Measurements from ENCODE around the gene METTL25. TPM values are rescaled to one million over a fixed set of nuclear protein-coding genes. Genes with fewer than 3 reads are reported as not detected.

Gene METTL25
- total RNA-seq, 1 donor from 2014 or later, result 11.9 TPM

GRCh38 chr12:82522762-82523161, 164.4 kb downstream of the METTL25 start:
- Mint-ChIP-seq H3K27ac (no peak overlapping the region), H3K4me1 (peaks cover 7% of the 10 kb centered on the region), H3K36me3 (no peaks in the 10 kb centered on the region), H3K27me3 (ENCODE audit: low read depth) (no peaks in the 10 kb centered on the region), H3K4me3 (no peak overlapping the region), H3K9me3 (peaks cover 7% of the 10 kb centered on the region)
- no peak for DNase-seq (ENCODE audit: low spot score in 2 of 2, unreplicated experiment in 2 of 2)
- TF ChIP-seq CTCF (IDR thresholded peaks at IDR 0.05; ENCODE audit: unreplicated experiment), result no peak

- Mint-ChIP-seq H3K4me3 (no peak overlapping the region), H3K27me3 (ENCODE audit: low read depth) (no peaks in the 10 kb centered on the region)
Observed at GRCh38 chr12:82523996-82524395, 165.7 kb downstream of the METTL25 start.

GRCh38 chr12:82524641-82525040, 166.3 kb downstream of the METTL25 start:
- H3K4me1 Mint-ChIP-seq, result peaks cover 7% of the 10 kb centered on the region
- H3K9me3 Mint-ChIP-seq, result no peaks in the 10 kb centered on the region
- TF ChIP-seq CTCF (IDR thresholded peaks at IDR 0.05; ENCODE audit: unreplicated experiment), result no peak
- no peak overlapping the region for H3K4me3 Mint-ChIP-seq
- H3K27ac Mint-ChIP-seq, result no peak overlapping the region
- no peak for DNase-seq (ENCODE audit: low spot score in 2 of 2, unreplicated experiment in 2 of 2)
- H3K36me3 Mint-ChIP-seq, result no peaks in the 10 kb centered on the region
- no peaks in the 10 kb centered on the region for H3K27me3 Mint-ChIP-seq (ENCODE audit: low read depth)

More at GRCh38 chr12:82523996-82524395, 165.7 kb downstream of the METTL25 start:
- H3K4me1 Mint-ChIP-seq, result peaks cover 7% of the 10 kb centered on the region
- H3K27ac Mint-ChIP-seq, result peak overlapping the region; percentile 21
- TF ChIP-seq CTCF (IDR thresholded peaks at IDR 0.05; ENCODE audit: unreplicated experiment), result no peak
- H3K9me3 Mint-ChIP-seq, result no peaks in the 10 kb centered on the region
- no peak for DNase-seq (ENCODE audit: low spot score in 2 of 2, unreplicated experiment in 2 of 2)
- no peaks in the 10 kb centered on the region for H3K36me3 Mint-ChIP-seq

GRCh38 chr12:82525616-82526015, 167.3 kb downstream of the METTL25 start:
- DNase-seq (ENCODE audit: low spot score in 2 of 2, unreplicated experiment in 2 of 2), result no peak
- Mint-ChIP-seq H3K4me3 (no peak overlapping the region), H3K4me1 (peaks cover 7% of the 10 kb centered on the region), H3K27me3 (ENCODE audit: low read depth) (no peaks in the 10 kb centered on the region), H3K9me3 (no peaks in the 10 kb centered on the region), H3K36me3 (no peaks in the 10 kb centered on the region), H3K27ac (no peak overlapping the region)
- no peak for TF ChIP-seq CTCF (IDR thresholded peaks at IDR 0.05; ENCODE audit: unreplicated experiment)

- Mint-ChIP-seq H3K4me1 (peaks cover 7% of the 10 kb centered on the region), H3K4me3 (no peak overlapping the region), H3K27me3 (ENCODE audit: low read depth) (no peaks in the 10 kb centered on the region), H3K36me3 (no peaks in the 10 kb centered on the region), H3K9me3 (no peaks in the 10 kb centered on the region), H3K27ac (no peak overlapping the region)
- DNase-seq (ENCODE audit: low spot score in 2 of 2, unreplicated experiment in 2 of 2), result no peak
- TF ChIP-seq CTCF (IDR thresholded peaks at IDR 0.05; ENCODE audit: unreplicated experiment), result peak; percentile 82
Observed at GRCh38 chr12:82527165-82527780, 168.9 kb downstream of the METTL25 start.

Other genes with a start within 250 kb of the METTL25 start
- gene CCDC59, start 142 bp upstream of the METTL25 start, total RNA-seq, result 43.7 to 48.9 TPM (median 47.9 TPM) in 3 replicates

All from mesothelial cell of epicardium (in vitro differentiated cells).